HepG2 (cell line): ENCODE data around the gene ANKRD65. TPM values are rescaled to one million over a fixed set of nuclear protein-coding genes. Genes with fewer than 3 reads are reported as not detected.

Experiments
- ARHGAP35 ChIP-seq: sonication (generic); formaldehyde crosslinking; IDR thresholded peaks from 2 replicates; pipeline ENCODE4 v1.9.0; 2022; ENCODE audit warnings: mild to moderate bottlenecking, inconsistent platforms, moderate library complexity, missing genetic modification reagents, borderline replicate concordance
- CREM ChIP-seq, 2 experiments: sonication (generic) in 1 of 2; formaldehyde crosslinking in 1 of 2; IDR thresholded peaks; 2 replicates each; pipeline versions ENCODE4 v1.4.0 to v1.6.1; 2016 to 2020; ENCODE audit warnings: antibody characterized with exemption in 1 of 2, mild to moderate bottlenecking in 1 of 2, missing genetic modification reagents in 1 of 2
- DR1 ChIP-seq: sonication (generic); formaldehyde crosslinking; IDR thresholded peaks from 2 replicates; pipeline ENCODE4 v1.8.0; 2021; ENCODE audit warnings: mild to moderate bottlenecking, missing genetic modification reagents, inconsistent platforms
- HNRNPH1 ChIP-seq: fragments of 200-400 bp; formaldehyde crosslinking; optimal IDR thresholded peaks from 2 replicates; pipeline ENCODE3; 2017; ENCODE audit warnings: mild to moderate bottlenecking, low read depth, low read length
- KDM2A ChIP-seq: sonication (generic); formaldehyde crosslinking; IDR thresholded peaks from 2 replicates; pipeline ENCODE4 v1.4.0; 2020; ENCODE audit warnings: low read depth, missing genetic modification reagents, borderline replicate concordance
- KDM4B ChIP-seq: sonication (generic); formaldehyde crosslinking; IDR thresholded peaks from 2 replicates; pipeline ENCODE4 v1.4.0; 2020; ENCODE audit warnings: missing genetic modification reagents
- SRSF1 ChIP-seq: fragments of 200-400 bp; formaldehyde crosslinking; optimal IDR thresholded peaks from 2 replicates; pipeline ENCODE3; 2017; ENCODE audit warnings: mild to moderate bottlenecking, low read depth, low read length, moderate library complexity
- ZNF205 ChIP-seq: IDR thresholded peaks from 2 replicates; pipeline ENCODE4 v1.6.1; 2018; ENCODE audit warnings: missing biosample characterization, missing genetic modification reagents
- ZNF317 ChIP-seq: sonication (generic); formaldehyde crosslinking; IDR thresholded peaks from 2 replicates; pipeline ENCODE4 v1.5.0; 2020; ENCODE audit warnings: mild to moderate bottlenecking, missing genetic modification reagents
- ZNF326 ChIP-seq: sonication (generic); formaldehyde crosslinking; IDR thresholded peaks from 2 replicates; pipeline ENCODE4 v1.4.0; 2020; ENCODE audit warnings: missing genetic modification reagents, borderline replicate concordance
- ZNF431 ChIP-seq: sonication (generic); formaldehyde crosslinking; IDR thresholded peaks from 2 replicates; pipeline ENCODE4 v1.9.0; 2022; ENCODE audit warnings: missing genetic modification reagents, low read depth, mild to moderate bottlenecking, borderline replicate concordance
- ZNF644 ChIP-seq: IDR thresholded peaks from 2 replicates; pipeline ENCODE4 v1.6.1; 2016; ENCODE audit warnings: low read depth
- polyA plus RNA-seq, 8 experiments: library from polyadenylated mRNA; depleted of rRNA in 3 of 8; stranded (reverse) in 7 of 8; unstranded in 1 of 8; fragments of >200 nt; fragmentation: Illumina TruSeq in 4 of 8; extraction: Trizol in 4 of 8; gene quantifications; 2 replicates each; pipeline versions ENCODE4 v1.2.1 to v1.2.3, GENCODE V29; 2011 to 2016; ENCODE audit warnings: low read depth in 4 of 8, missing spikeins in 1 of 8, mixed read lengths in 1 of 8; ENCODE audit not compliant: insufficient read depth in 1 of 8
- total RNA-seq, 5 experiments: library from RNA; depleted of rRNA; stranded (reverse); fragments of >200 nt; fragmentation: Illumina TruSeq; extraction: Trizol; gene quantifications; 2 replicates each; pipeline ENCODE4 v1.2.3, GENCODE V29; 2016; ENCODE audit warnings: low read depth in 1 of 5
- TF ChIP-seq, protein P1 (sequence below): sonication (generic); formaldehyde crosslinking; IDR thresholded peaks from 2 replicates; pipeline ENCODE4 v1.8.1; 2023; ENCODE audit warnings: mild to moderate bottlenecking, missing genetic modification reagents, borderline replicate concordance
- TF ChIP-seq, protein P2 (sequence below): IDR thresholded peaks from 2 replicates; pipeline ENCODE4 v1.6.1; 2016; ENCODE audit warnings: missing compliant biosample characterization, missing genetic modification reagents, borderline replicate concordance
- TF ChIP-seq, protein P3 (sequence below): sonication (generic); formaldehyde crosslinking; IDR thresholded peaks from 2 replicates; pipeline ENCODE4 v1.8.0; 2022; ENCODE audit warnings: missing genetic modification reagents, mild to moderate bottlenecking, inconsistent platforms, borderline replicate concordance
- TF ChIP-seq, protein P4 (sequence below): IDR thresholded peaks from 2 replicates; pipeline ENCODE4 v1.6.1; 2016; ENCODE audit warnings: missing biosample characterization, missing genetic modification reagents, low read depth
- TF ChIP-seq, protein P5 (sequence below): sonication (generic); formaldehyde crosslinking; IDR thresholded peaks from 2 replicates; pipeline ENCODE4 v1.9.0; 2021; ENCODE audit warnings: mild to moderate bottlenecking, missing genetic modification reagents

ANKRD65 gene
- total and polyA plus RNA-seq, 2 of the 13 experiments (the other 11 are each of a cell fraction or from before 2014, with no cell fraction given) = 12.1 to 30.1 TPM

DNA sequence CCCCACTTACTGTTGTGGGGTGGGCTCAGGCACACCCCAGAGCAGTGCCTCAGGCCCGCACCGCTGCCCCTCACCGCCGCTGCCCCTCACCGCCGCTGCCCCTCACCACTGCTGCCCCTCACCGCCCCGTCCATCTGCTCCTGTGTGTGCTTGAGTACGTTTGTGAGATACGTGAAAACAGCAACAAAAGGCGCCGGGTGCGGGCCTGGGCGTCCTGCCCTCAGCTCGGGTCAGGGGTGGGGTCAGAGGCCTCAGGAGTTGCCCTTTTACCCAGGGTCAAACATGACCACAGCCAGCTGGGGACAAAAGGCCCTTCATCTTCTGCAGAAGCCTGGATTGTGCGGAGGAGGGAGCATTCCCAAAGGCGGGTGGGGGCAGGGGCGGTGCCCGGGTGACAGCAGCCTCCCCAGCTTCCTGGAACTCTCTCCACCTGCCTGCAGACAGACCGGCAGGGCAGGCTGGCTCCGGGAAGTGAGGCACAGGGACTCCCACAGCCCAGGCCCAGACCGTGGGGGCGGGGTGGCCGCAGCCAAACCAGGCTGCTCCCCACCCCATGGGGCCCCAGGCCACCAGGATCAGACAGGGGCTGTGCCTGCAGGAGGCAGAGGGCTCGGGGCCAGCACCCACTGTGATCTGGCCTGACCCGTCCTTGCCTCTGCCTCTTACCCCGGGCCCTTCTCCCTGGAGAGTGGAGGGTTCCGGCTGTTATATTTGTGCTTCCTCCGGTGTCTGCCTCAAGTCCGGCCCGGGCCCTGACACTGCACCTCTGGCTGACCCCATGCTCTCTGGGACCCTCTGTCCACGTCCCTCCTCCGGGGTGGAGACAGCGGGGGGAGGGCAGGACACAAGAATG is 12.1 kb upstream of the ANKRD65 start (continued):
- TF ChIP-seq, protein P1, sequence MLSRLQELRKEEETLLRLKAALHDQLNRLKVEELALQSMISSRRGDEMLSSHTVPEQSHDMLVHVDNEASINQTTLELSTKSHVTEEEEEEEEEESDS (CRISPR knock-in tag) = no peak
- TF ChIP-seq SRSF1 (peak; percentile 86), DR1 (CRISPR knock-in tag) (no peak; the same call in 1 of the 2 replicates), ARHGAP35 (CRISPR knock-in tag) (no peak), ZNF326 (CRISPR knock-in tag) (no peak), ZNF431 (CRISPR knock-in tag) (peak; percentile 84; the same call in 1 of the 2 replicates), CREM (IDR thresholded peaks at IDR 0.05) (peak; percentile 80), CREM (CRISPR knock-in tag; IDR thresholded peaks at IDR 0.05) (no peak), ZNF205 (CRISPR knock-in tag) (peak; percentile 74; the same call in 1 of the 2 replicates), KDM2A (CRISPR knock-in tag) (peak; percentile 66; the same call in 1 of the 2 replicates), ZNF317 (CRISPR knock-in tag) (0 out of 2 replicates have a peak, but pooled peaks have one; percentile 67), ZNF644 (CRISPR knock-in tag) (peak; percentile 14; the same call in 1 of the 2 replicates), KDM4B (CRISPR knock-in tag) (peak; percentile 83; the same call in 1 of the 2 replicates), HNRNPH1 (no peak)
- TF ChIP-seq, protein P2, sequence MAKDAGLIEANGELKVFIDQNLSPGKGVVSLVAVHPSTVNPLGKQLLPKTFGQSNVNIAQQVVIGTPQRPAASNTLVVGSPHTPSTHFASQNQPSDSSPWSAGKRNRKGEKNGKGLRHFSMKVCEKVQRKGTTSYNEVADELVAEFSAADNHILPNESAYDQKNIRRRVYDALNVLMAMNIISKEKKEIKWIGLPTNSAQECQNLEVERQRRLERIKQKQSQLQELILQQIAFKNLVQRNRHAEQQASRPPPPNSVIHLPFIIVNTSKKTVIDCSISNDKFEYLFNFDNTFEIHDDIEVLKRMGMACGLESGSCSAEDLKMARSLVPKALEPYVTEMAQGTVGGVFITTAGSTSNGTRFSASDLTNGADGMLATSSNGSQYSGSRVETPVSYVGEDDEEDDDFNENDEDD (CRISPR knock-in tag) = no peak; the same call in 1 of the 2 replicates
- TF ChIP-seq, protein P3, sequence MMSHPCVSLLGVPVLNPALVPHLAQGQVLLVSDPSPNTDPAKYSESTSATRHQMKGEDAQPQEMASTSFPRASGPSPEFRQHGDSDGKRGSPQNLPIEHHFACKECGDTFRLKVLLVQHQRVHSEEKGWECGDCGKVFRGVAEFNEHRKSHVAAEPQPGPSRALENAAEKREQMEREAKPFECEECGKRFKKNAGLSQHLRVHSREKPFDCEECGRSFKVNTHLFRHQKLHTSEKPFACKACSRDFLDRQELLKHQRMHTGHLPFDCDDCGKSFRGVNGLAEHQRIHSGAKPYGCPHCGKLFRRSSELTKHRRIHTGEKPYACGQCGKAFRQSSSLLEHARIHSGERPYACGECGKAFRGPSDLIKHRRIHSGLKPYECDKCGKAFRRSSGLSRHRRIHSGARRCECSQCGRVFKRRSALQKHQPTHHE (CRISPR knock-in tag) = peak; percentile 14; the same call in 1 of the 2 replicates
- TF ChIP-seq, protein P4, sequence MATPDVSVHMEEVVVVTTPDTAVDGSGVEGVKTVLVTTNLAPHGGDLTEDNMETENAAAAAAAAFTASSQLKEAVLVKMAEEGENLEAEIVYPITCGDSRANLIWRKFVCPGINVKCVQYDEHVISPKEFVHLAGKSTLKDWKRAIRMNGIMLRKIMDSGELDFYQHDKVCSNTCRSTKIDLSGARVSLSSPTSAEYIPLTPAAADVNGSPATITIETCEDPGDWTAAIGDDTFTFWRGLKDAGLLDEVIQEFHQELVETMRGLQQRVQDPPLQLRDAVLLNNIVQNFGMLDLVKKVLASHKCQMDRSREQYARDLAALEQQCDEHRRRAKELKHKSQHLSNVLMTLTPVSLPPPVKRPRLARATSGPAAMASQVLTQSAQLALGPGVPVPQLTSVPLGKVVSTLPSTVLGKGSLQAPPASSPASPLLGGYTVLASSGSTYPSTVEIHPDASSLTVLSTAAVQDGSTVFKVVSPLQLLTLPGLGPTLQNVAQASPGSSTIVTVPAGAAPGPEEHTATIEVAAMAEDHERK (CRISPR knock-in tag) = no peak
- TF ChIP-seq, protein P5, sequence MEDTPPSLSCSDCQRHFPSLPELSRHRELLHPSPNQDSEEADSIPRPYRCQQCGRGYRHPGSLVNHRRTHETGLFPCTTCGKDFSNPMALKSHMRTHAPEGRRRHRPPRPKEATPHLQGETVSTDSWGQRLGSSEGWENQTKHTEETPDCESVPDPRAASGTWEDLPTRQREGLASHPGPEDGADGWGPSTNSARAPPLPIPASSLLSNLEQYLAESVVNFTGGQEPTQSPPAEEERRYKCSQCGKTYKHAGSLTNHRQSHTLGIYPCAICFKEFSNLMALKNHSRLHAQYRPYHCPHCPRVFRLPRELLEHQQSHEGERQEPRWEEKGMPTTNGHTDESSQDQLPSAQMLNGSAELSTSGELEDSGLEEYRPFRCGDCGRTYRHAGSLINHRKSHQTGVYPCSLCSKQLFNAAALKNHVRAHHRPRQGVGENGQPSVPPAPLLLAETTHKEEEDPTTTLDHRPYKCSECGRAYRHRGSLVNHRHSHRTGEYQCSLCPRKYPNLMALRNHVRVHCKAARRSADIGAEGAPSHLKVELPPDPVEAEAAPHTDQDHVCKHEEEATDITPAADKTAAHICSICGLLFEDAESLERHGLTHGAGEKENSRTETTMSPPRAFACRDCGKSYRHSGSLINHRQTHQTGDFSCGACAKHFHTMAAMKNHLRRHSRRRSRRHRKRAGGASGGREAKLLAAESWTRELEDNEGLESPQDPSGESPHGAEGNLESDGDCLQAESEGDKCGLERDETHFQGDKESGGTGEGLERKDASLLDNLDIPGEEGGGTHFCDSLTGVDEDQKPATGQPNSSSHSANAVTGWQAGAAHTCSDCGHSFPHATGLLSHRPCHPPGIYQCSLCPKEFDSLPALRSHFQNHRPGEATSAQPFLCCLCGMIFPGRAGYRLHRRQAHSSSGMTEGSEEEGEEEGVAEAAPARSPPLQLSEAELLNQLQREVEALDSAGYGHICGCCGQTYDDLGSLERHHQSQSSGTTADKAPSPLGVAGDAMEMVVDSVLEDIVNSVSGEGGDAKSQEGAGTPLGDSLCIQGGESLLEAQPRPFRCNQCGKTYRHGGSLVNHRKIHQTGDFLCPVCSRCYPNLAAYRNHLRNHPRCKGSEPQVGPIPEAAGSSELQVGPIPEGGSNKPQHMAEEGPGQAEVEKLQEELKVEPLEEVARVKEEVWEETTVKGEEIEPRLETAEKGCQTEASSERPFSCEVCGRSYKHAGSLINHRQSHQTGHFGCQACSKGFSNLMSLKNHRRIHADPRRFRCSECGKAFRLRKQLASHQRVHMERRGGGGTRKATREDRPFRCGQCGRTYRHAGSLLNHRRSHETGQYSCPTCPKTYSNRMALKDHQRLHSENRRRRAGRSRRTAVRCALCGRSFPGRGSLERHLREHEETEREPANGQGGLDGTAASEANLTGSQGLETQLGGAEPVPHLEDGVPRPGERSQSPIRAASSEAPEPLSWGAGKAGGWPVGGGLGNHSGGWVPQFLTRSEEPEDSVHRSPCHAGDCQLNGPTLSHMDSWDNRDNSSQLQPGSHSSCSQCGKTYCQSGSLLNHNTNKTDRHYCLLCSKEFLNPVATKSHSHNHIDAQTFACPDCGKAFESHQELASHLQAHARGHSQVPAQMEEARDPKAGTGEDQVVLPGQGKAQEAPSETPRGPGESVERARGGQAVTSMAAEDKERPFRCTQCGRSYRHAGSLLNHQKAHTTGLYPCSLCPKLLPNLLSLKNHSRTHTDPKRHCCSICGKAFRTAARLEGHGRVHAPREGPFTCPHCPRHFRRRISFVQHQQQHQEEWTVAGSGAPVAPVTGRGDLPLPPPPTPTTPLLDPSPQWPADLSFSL (CRISPR knock-in tag) = no peak
